CD4-positive, CD25-positive, alpha-beta regulatory T cell (primary cell): ENCODE results near the gene ATP2C2. TPM values are rescaled to one million over a fixed set of nuclear protein-coding genes. Genes with fewer than 3 reads are reported as not detected.

Experiments
- ATAC-seq, 2 donors: fragments of 150-1000 bp; cut with Tn5 transposase; one replicate each; pipeline ENCODE4 v1.10.0; 2021; ENCODE audit warnings: low read depth in 2 of 2, moderate number of reproducible peaks in 2 of 2, moderate library complexity in 1 of 2
- DNase-seq, 3 donors: peaks; one replicate each; pipeline versions ENCODE4 v3.0.0 to v3.0.0-alpha.2; 2012 to 2022; ENCODE audit warnings: mixed read lengths in 1 of 3
- H3K27ac ChIP-seq: one replicate; pipeline ENCODE4 v1.7.0; 2013; ENCODE audit warnings: mild to moderate bottlenecking, low read length; ENCODE audit not compliant: insufficient read depth, poor library complexity, severe bottlenecking
- H3K27me3 ChIP-seq: one replicate; pipeline ENCODE4 v1.7.0; 2013; ENCODE audit warnings: low read length; ENCODE audit not compliant: control insufficient read depth, insufficient read depth
- H3K36me3 ChIP-seq: one replicate; pipeline ENCODE4 v1.7.0; 2013; ENCODE audit warnings: mild to moderate bottlenecking, low read length, moderate library complexity; ENCODE audit not compliant: control insufficient read depth, insufficient read depth
- H3K4me1 ChIP-seq: 2 replicates; pipeline ENCODE4 v1.7.0; 2013; ENCODE audit warnings: mild to moderate bottlenecking, low read length; ENCODE audit not compliant: insufficient read depth, control insufficient read depth, poor library complexity, severe bottlenecking
- H3K4me3 ChIP-seq: one replicate; pipeline ENCODE4 v1.7.0; 2013; ENCODE audit warnings: low read depth, mild to moderate bottlenecking, low read length, moderate library complexity
- H3K9me3 ChIP-seq, 2 experiments: 1 replicate in 1 of 2; 2 replicates in 1 of 2; pipeline ENCODE4 v1.7.0; 2013; ENCODE audit warnings: low read length in 2 of 2, mild to moderate bottlenecking in 1 of 2, moderate library complexity in 1 of 2; ENCODE audit not compliant: control insufficient read depth in 2 of 2
- H3K27ac Mint-ChIP-seq, 3 donors: one replicate each; pipeline ENCODE4 v1.8.0; 2020 to 2022; ENCODE audit warnings: mild to moderate bottlenecking in 3 of 3, mixed read lengths in 3 of 3, moderate library complexity in 2 of 3
- H3K27me3 Mint-ChIP-seq: one replicate; pipeline ENCODE4 v1.8.0; 2022; ENCODE audit warnings: mild to moderate bottlenecking, mixed read lengths
- H3K36me3 Mint-ChIP-seq: one replicate; pipeline ENCODE4 v1.8.0; 2020; ENCODE audit warnings: mixed read lengths
- H3K4me1 Mint-ChIP-seq, 4 donors: one replicate each; pipeline ENCODE4 v1.8.0; 2020 to 2022; ENCODE audit warnings: mixed read lengths in 4 of 4, mild to moderate bottlenecking in 1 of 4
- H3K4me3 Mint-ChIP-seq, 4 donors: one replicate each; pipeline ENCODE4 v1.8.0; 2020 to 2022; ENCODE audit warnings: mild to moderate bottlenecking in 4 of 4, mixed read lengths in 4 of 4, moderate library complexity in 3 of 4
- H3K9me3 Mint-ChIP-seq, 7 donors: one replicate each; pipeline ENCODE4 v1.8.0; 2020 to 2022; ENCODE audit warnings: mixed read lengths in 7 of 7, mild to moderate bottlenecking in 3 of 7, moderate library complexity in 2 of 7
- polyA plus RNA-seq, 4 donors: library from polyadenylated mRNA; unstranded; fragments of 300-500 nt; fragmentation: Illumina TruSeq; gene quantifications; one replicate each; pipeline ENCODE4 v1.2.3, GENCODE V29; 2021
- total RNA-seq: library from RNA; stranded (reverse); gene quantifications from one replicate; pipeline ENCODE4 v1.2.3, GENCODE V29; 2022

ATP2C2 gene
- total and polyA plus RNA-seq, 5 donors from 2014 or later: 0.10 TPM; not detected in 4

DNA sequence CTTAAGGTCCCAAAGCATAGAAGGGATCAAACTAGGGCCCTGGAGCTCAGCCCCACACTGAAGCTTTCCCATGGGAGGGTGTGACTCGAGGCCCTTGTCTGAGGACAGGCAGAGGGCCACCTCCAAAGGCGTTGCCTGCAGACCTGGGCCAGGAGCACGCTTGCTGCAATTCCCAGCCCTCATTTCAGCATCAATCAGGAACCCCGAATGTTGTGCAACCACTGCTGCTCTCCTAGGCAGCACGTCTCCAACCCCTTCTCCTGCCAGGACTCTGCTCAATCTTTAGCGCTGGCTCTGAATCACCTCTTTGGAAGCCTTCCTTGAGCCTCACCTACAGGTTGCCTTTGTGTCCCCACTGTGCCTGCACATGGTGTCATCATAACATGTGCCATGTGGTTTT lies 14.0 kb upstream of the ATP2C2 start:
- ATAC-seq (no peak), DNase-seq (no peak)
- Histone ChIP-seq H3K27me3 (no peaks in the 10 kb centered on the region), H3K4me1 (no peaks in the 10 kb centered on the region), H3K36me3 (no peaks in the 10 kb centered on the region), H3K4me3 (no peak overlapping the region), H3K9me3 (no peaks in the 10 kb centered on the region), H3K27ac (no peak overlapping the region)
- H3K36me3 Mint-ChIP-seq: no peaks in the 10 kb centered on the region
- peaks cover 0 to 6% (median 1%) of the 10 kb centered on the region in 4 donors for H3K4me1 Mint-ChIP-seq
- H3K27me3 Mint-ChIP-seq: peaks cover 4% of the 10 kb centered on the region
- no peak overlapping the region for H3K27ac Mint-ChIP-seq
- peaks cover 0 to 1% (median 0%) of the 10 kb centered on the region in 7 donors for H3K9me3 Mint-ChIP-seq
- H3K4me3 Mint-ChIP-seq: no peak overlapping the region

DNA sequence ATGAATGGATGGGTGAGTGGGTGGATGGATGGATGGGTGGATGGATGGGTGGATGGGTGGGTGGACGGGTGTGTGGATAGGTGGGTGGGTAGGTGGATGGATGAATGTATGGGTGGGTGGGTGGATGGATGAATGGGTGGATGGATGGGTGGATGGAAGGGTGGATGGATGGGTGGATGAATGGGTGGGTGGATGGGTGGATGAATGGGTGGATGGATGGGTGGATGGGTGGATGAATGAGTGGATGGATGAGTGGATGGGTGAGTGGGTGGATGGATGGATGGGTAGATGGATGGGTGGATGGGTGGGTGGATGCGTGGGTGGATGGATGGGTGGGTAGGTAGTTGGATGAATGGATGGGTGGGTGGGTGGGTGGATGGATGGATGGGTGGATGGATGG lies 13.2 kb upstream of the ATP2C2 start:
- Histone ChIP-seq H3K36me3 (no peaks in the 10 kb centered on the region), H3K27ac (no peak overlapping the region), H3K9me3 (no peaks in the 10 kb centered on the region), H3K4me3 (no peak overlapping the region), H3K27me3 (no peaks in the 10 kb centered on the region), H3K4me1 (no peaks in the 10 kb centered on the region)
- H3K4me1 Mint-ChIP-seq: peaks cover 0 to 14% (median 5%) of the 10 kb centered on the region in 4 donors
- H3K9me3 Mint-ChIP-seq: peaks cover 0 to 1% (median 0%) of the 10 kb centered on the region in 7 donors
- DNase-seq (no peak), ATAC-seq (no peak)
- H3K27me3 Mint-ChIP-seq: peaks cover 4% of the 10 kb centered on the region
- H3K27ac Mint-ChIP-seq: no peak overlapping the region
- no peak overlapping the region for H3K4me3 Mint-ChIP-seq
- H3K36me3 Mint-ChIP-seq: no peaks in the 10 kb centered on the region

GRCh38 chr16:84356176-84356575 lies 12.2 kb upstream of the ATP2C2 start:
- Histone ChIP-seq H3K4me3 (no peak overlapping the region), H3K27ac (no peak overlapping the region), H3K27me3 (no peaks in the 10 kb centered on the region), H3K9me3 (no peaks in the 10 kb centered on the region), H3K36me3 (no peaks in the 10 kb centered on the region), H3K4me1 (no peaks in the 10 kb centered on the region)
- H3K36me3 Mint-ChIP-seq: no peaks in the 10 kb centered on the region
- H3K4me1 Mint-ChIP-seq: peaks cover 0 to 24% (median 10%) of the 10 kb centered on the region in 4 donors
- H3K27ac Mint-ChIP-seq: no peak overlapping the region
- ATAC-seq: no peak
- no peak for DNase-seq
- peaks cover 0 to 1% (median 0%) of the 10 kb centered on the region in 7 donors for H3K9me3 Mint-ChIP-seq
- no peak overlapping the region for H3K4me3 Mint-ChIP-seq
- H3K27me3 Mint-ChIP-seq: peaks cover 4% of the 10 kb centered on the region

- no peak overlapping the region for H3K27ac ChIP-seq
- H3K9me3 ChIP-seq: no peaks in the 10 kb centered on the region
- no peaks in the 10 kb centered on the region for H3K4me1 ChIP-seq
- Mint-ChIP-seq H3K4me3 (no peak overlapping the region), H3K4me1 (peaks cover 0 to 25% (median 10%) of the 10 kb centered on the region in 4 donors), H3K27ac (peak overlapping the region in 1 of 3 donors; percentile 62), H3K9me3 (peaks cover 0 to 1% (median 0%) of the 10 kb centered on the region in 7 donors), H3K27me3 (peaks cover 4% of the 10 kb centered on the region), H3K36me3 (no peaks in the 10 kb centered on the region)
- no peak overlapping the region for H3K4me3 ChIP-seq
- no peak for ATAC-seq
- H3K27me3 ChIP-seq: no peaks in the 10 kb centered on the region
- H3K36me3 ChIP-seq: no peaks in the 10 kb centered on the region
- no peak for DNase-seq
Observed at GRCh38 chr16:84356591-84357116, 11.7 kb upstream of the ATP2C2 start.

DNA sequence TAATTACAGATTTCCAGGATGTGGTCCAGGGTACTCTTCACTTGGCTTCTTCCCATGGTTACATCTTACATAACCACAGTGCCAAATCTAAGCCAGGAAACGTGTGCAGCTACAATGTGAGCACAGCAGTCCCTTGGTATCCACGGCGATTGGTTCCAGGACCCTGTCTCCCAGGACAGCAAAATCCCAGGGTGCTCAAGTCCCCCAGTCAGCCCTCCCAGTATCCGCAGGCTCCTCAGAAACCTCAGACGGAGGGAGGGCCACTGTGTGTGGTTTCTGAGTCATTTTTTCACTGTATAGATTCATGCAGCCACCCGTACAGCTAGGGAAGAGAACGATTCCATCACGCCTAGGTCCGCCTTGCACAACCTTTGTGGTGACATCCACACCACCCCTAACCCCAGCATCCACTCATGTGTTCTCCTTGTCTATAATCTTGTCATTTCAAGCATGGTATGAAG lies 11.1 kb upstream of the ATP2C2 start:
- no peaks in the 10 kb centered on the region for H3K9me3 ChIP-seq
- no peaks in the 10 kb centered on the region for H3K27me3 ChIP-seq
- Mint-ChIP-seq H3K36me3 (no peaks in the 10 kb centered on the region), H3K9me3 (peaks cover 0 to 1% (median 0%) of the 10 kb centered on the region in 7 donors), H3K27ac (peak overlapping the region in 1 of 3 donors; percentile 62), H3K27me3 (no peaks in the 10 kb centered on the region), H3K4me3 (no peak overlapping the region), H3K4me1 (peaks cover 0 to 25% (median 10%) of the 10 kb centered on the region in 4 donors)
- H3K4me3 ChIP-seq: no peak overlapping the region
- no peaks in the 10 kb centered on the region for H3K4me1 ChIP-seq
- no peak for DNase-seq
- no peaks in the 10 kb centered on the region for H3K36me3 ChIP-seq
- ATAC-seq: no peak
- H3K27ac ChIP-seq: no peak overlapping the region

DNA sequence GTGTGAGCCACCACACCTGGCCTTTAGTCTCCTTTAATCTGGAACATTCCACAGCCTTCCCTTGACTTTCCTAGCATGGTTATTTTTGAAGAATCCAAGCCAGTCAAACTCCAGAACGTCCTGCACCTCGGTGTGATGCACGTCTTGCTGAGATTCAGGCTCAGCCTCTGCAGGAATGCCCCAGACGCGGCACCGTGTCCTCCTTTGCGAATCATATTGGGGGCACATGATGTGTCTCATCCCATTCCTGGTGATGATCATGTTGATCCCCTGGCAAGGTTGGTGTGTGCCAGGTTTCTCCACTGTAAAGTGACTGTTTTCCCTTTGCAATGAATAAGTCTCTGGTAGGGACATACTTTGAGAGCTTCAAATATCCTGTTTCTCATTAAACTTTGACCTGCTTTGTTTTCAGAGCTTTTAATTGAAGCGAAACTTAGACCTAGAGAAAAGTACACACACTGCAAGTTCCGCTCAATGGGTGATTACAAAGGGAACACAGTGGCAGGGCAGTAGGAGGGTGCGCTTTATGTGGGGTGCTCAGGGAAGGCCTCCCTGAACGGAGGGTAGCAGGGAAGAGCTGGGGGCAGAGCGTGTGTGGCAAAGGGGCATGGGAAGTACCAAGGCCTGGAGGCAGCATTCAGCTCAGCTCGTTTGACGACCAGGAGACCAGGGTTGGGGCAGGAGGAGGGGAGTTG lies 9.6 kb upstream of the ATP2C2 start:
- H3K4me3 Mint-ChIP-seq: no peak overlapping the region
- H3K9me3 ChIP-seq: no peaks in the 10 kb centered on the region
- DNase-seq (no peak), ATAC-seq (no peak)
- peaks cover 0 to 25% (median 9%) of the 10 kb centered on the region in 4 donors for H3K4me1 Mint-ChIP-seq
- no peaks in the 10 kb centered on the region for H3K36me3 Mint-ChIP-seq
- no peaks in the 10 kb centered on the region for H3K27me3 ChIP-seq
- peak overlapping the region; percentile 48 to 92 (median 66) for H3K27ac Mint-ChIP-seq
- H3K9me3 Mint-ChIP-seq: peaks cover 0 to 1% (median 0%) of the 10 kb centered on the region in 7 donors
- no peaks in the 10 kb centered on the region for H3K36me3 ChIP-seq
- H3K27ac ChIP-seq: no peak overlapping the region
- H3K4me3 ChIP-seq: no peak overlapping the region
- no peaks in the 10 kb centered on the region for H3K4me1 ChIP-seq
- no peaks in the 10 kb centered on the region for H3K27me3 Mint-ChIP-seq

GRCh38 chr16:84359326-84359725 lies 9.0 kb upstream of the ATP2C2 start:
- Mint-ChIP-seq H3K27ac (peak overlapping the region in 2 of 3 donors; percentile 66 to 92), H3K9me3 (peaks cover 0 to 3% (median 0%) of the 10 kb centered on the region in 7 donors), H3K36me3 (no peaks in the 10 kb centered on the region), H3K27me3 (peaks cover 3% of the 10 kb centered on the region), H3K4me3 (no peak overlapping the region), H3K4me1 (peaks cover 0 to 25% (median 9%) of the 10 kb centered on the region in 4 donors)
- Histone ChIP-seq H3K4me1 (no peaks in the 10 kb centered on the region), H3K9me3 (no peaks in the 10 kb centered on the region), H3K36me3 (no peaks in the 10 kb centered on the region), H3K27ac (no peak overlapping the region), H3K27me3 (no peaks in the 10 kb centered on the region), H3K4me3 (no peak overlapping the region)
- DNase-seq (no peak), ATAC-seq (no peak)
